ENCODE data around the gene RHNO1.

Gene RHNO1

DNA sequence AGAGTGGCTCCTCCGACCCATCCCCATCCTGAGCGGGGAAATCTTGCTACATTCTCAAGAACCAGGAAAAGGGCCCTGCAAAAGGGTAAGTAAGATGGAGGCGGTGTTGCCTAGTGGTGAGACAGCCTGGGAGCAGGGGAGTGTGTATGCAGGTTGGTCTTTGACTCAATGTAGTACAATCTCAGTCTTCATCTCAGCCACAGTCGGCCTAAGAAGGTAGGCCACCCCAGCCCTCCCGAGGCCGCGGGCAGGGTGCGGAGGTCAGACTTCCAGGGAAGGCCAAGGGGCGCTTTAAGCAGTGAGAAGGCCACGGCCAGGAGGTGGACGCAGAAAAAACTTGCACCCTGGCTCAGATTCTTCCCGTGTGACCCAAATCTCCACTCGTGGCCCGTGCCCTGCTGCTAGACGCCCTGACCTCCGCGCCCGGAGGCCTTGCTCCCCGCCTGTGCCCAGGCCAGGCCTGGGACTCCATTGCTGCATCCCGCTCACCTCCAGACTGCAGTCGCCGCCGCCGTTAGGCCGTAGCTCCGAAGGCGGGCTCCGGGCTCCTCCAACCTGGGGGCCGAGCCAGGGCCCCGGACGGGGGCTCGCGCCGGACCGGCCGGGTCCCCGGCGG lies 484 bp upstream of the RHNO1 start:
- Mint-ChIP-seq H3K4me3 (peak overlapping the region; percentile 92), H3K9me3 (no peaks in the 10 kb centered on the region), H3K4me1 (ENCODE audit: low read depth) (peaks cover 34% of the 10 kb centered on the region), H3K36me3 (ENCODE audit: low read depth) (peaks cover 53% of the 10 kb centered on the region), H3K27me3 (ENCODE audit: low read depth) (no peaks in the 10 kb centered on the region), H3K27ac (peak overlapping the region; percentile 94)
- DNase-seq (ENCODE audit: low spot score): peak; percentile 23

DNA sequence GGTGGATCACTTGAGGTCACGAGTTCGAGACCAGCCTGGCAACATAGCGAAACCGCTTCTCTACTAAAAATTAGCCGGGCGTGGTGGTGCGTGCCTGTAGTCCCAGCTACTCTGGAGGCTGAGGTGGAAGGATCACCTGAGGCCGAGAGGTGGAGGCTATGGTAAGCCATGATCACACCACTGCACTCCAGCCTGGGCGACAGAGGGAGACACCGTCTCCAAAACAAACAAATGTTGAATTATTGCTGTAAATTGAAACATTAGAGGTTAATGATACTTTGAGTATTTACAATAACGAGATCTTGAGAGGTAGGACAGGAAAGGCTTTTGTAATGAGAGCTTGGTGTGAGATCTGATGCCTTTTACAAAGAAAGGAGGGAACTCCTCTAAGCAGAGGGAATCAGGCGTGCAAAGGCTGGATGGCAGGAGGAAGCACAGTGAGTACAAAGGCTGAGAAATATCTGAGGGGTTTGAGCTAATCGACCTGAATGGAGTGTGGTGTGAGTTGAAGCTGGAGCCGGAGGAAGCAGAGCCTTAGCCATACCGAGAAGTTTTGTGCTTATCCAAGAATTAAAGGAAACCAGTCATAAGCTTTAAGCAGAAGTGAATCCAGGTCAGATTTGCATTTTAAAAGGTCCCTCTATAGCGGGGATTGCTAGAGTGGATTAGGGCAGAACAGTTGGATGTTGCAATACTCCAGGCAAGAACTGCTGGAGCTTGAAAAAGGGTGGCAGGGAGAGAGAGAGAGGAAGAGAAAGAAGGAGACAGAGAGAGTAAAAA lies 1.1 kb downstream of the RHNO1 start:
- H3K9me3 Mint-ChIP-seq: no peaks in the 10 kb centered on the region
- peaks cover 37% of the 10 kb centered on the region for H3K4me1 Mint-ChIP-seq (ENCODE audit: low read depth)
- H3K4me3 Mint-ChIP-seq: peak overlapping the region; percentile 91
- peaks cover 47% of the 10 kb centered on the region for H3K36me3 Mint-ChIP-seq (ENCODE audit: low read depth)
- H3K27me3 Mint-ChIP-seq (ENCODE audit: low read depth): no peaks in the 10 kb centered on the region
- H3K27ac Mint-ChIP-seq: peak overlapping the region; percentile 99
- DNase-seq (ENCODE audit: low spot score): no peak

DNA sequence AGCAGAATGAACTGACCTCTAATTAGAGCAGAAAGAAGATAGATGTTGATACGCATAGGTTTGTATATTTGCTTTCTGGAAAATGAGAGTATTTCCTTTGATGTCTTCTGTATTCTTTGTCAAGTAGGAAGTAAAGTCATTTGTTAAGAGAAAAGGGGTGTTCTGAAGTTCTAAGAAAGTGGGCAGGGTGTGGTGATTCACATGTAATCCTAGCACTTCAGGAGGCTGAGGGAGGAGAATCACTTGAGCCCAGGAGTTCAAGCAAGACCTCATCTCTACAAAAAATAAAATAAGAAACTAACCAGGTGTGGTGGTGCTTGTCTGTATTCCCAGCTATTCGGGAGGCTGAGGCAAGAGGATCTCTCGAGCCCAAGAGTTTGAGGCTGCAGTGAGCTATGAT lies 2.8 kb downstream of the RHNO1 start:
- DNase-seq (ENCODE audit: low spot score): no peak
- peak overlapping the region; percentile 86 for H3K27ac Mint-ChIP-seq
- H3K36me3 Mint-ChIP-seq (ENCODE audit: low read depth): peaks cover 41% of the 10 kb centered on the region
- no peaks in the 10 kb centered on the region for H3K27me3 Mint-ChIP-seq (ENCODE audit: low read depth)
- H3K4me3 Mint-ChIP-seq: peak overlapping the region; percentile 91
- no peaks in the 10 kb centered on the region for H3K9me3 Mint-ChIP-seq
- peaks cover 34% of the 10 kb centered on the region for H3K4me1 Mint-ChIP-seq (ENCODE audit: low read depth)

GRCh38 chr12:2884810-2885209 lies 7.8 kb downstream of the RHNO1 start:
- H3K4me3 Mint-ChIP-seq: no peak overlapping the region
- peaks cover 43% of the 10 kb centered on the region for H3K36me3 Mint-ChIP-seq (ENCODE audit: low read depth)
- peaks cover 16% of the 10 kb centered on the region for H3K4me1 Mint-ChIP-seq (ENCODE audit: low read depth)
- H3K27ac Mint-ChIP-seq: peak overlapping the region; percentile 52
- no peaks in the 10 kb centered on the region for H3K9me3 Mint-ChIP-seq
- no peak for DNase-seq (ENCODE audit: low spot score)
- no peaks in the 10 kb centered on the region for H3K27me3 Mint-ChIP-seq (ENCODE audit: low read depth)

DNA sequence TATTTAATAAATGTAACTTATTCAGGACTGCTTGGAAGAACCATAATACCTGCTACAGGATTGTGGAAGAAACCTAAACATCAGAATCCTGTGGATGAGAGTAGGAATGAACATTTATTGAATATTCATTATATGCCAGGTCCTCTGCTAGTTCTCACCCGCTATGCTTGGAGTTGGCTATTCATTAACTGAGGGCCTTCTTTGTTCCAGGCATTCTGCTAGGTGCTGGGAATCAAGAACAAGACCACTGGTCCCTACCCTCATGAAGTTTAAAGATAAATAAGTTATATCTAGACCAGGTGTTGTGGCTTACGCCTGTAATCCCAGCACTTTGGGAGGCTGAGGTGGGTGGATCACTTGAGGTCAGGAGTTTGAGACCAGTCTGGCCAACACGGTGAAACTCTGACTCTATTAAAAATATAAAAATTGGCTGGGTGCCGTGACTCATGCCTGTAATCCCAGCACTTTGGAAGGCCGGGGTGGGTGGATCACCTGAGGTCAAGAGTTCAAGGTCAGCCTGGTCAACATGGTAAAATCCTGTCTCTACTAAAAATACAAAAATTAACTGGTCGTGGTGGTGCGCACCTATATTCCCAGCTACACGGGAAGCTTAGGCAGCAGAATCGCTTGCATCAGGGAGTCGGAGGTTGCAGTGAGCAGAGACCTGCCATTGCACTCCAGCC lies 9.9 kb downstream of the RHNO1 start:
- no peak for DNase-seq (ENCODE audit: low spot score)
- Mint-ChIP-seq H3K4me3 (no peak overlapping the region), H3K27ac (no peak overlapping the region), H3K9me3 (no peaks in the 10 kb centered on the region), H3K36me3 (ENCODE audit: low read depth) (peaks cover 38% of the 10 kb centered on the region), H3K4me1 (ENCODE audit: low read depth) (peaks cover 22% of the 10 kb centered on the region), H3K27me3 (ENCODE audit: low read depth) (peaks cover 2% of the 10 kb centered on the region)

GRCh38 chr12:2890001-2890387 lies 13.0 kb downstream of the RHNO1 start:
- H3K36me3 Mint-ChIP-seq (ENCODE audit: low read depth): peaks cover 29% of the 10 kb centered on the region
- no peak for DNase-seq (ENCODE audit: low spot score)
- peak overlapping the region; percentile 93 for H3K4me3 Mint-ChIP-seq
- H3K27ac Mint-ChIP-seq: peak overlapping the region; percentile 95
- H3K4me1 Mint-ChIP-seq (ENCODE audit: low read depth): peaks cover 16% of the 10 kb centered on the region
- H3K27me3 Mint-ChIP-seq (ENCODE audit: low read depth): peaks cover 4% of the 10 kb centered on the region
- no peaks in the 10 kb centered on the region for H3K9me3 Mint-ChIP-seq

GRCh38 chr12:2890388-2891239 lies 13.6 kb downstream of the RHNO1 start, which contains the start of gene TULP3:
TSS of gene TULP3 (plus strand) at chr12:2890891. CDS start at chr12:2890948, 57 bp downstream.
- peaks cover 18% of the 10 kb centered on the region for H3K4me1 Mint-ChIP-seq (ENCODE audit: low read depth)
- H3K4me3 Mint-ChIP-seq: peak within 1 kb of the TSS; percentile 93
- H3K36me3 Mint-ChIP-seq (ENCODE audit: low read depth): peaks cover 27% of the 10 kb centered on the region
- no peaks in the 10 kb centered on the region for H3K9me3 Mint-ChIP-seq
- peak; percentile 96 for DNase-seq (ENCODE audit: low spot score)
- H3K27ac Mint-ChIP-seq: peak within 1 kb of the TSS; percentile 95
- H3K27me3 Mint-ChIP-seq (ENCODE audit: low read depth): peaks cover 4% of the 10 kb centered on the region

DNA sequence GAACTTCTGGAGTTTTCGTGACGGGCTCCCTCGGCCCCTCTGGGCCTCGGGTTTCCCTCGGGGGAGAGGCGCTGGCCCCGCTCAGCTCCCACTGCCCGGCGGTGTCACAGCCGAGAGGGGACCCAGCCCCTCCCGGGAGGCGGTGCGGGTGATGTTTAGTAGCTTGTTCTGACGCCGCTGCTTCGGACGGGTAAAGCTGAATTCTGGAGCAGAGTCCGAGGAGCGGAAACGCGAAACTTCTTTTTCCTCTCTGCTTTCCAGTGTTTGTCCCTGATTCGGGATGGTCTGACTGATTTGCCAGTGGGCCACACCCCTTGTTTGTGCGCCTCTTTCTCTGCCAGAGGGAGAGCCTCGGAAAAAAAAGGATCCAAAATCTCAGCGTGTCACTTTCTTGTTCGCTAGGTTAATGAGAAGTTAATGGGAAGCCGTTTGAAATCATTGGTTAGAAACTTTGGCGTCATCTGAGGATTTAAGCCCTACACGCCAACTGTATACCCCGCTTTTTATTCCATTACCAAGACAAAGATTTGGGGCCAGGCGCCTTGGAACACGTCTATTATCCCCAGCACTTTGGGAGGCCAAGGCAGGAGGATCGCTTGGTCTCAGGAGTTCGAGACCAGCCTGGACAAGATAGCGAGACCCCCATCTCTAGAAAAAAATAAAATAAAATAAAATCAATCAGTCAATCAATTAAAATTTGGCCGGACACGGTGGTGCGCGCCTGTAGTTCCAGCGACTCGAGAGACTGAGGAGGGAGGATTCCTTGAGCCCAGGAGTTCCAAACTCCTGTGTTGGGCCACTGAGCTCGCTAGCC lies 14.4 kb downstream of the RHNO1 start:
- Mint-ChIP-seq H3K27ac (no peak overlapping the region), H3K4me1 (ENCODE audit: low read depth) (peaks cover 18% of the 10 kb centered on the region)
- DNase-seq (ENCODE audit: low spot score): peak; percentile 6

DNA sequence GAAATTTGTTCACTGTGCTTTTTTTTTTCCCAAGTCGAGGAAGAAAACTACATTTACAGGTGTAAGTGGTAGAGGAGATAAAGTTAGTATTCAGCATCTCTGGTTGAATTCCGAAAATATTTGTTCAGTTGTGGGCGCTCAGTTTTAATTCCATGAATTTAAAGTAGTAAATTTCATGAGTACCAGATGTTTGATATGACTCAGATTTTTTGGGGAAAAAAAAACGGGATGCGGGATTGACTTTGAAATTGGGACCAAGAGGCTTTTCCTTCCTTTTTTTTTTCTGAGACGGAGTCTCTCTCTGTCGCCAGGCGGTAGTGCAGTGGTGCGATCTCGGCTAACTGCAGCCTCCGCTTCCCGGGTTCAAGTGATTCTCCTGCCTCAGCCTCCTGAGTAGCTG lies 15.2 kb downstream of the RHNO1 start:
- Mint-ChIP-seq H3K4me1 (ENCODE audit: low read depth) (peaks cover 18% of the 10 kb centered on the region), H3K9me3 (no peaks in the 10 kb centered on the region), H3K36me3 (ENCODE audit: low read depth) (peaks cover 21% of the 10 kb centered on the region), H3K4me3 (peak overlapping the region; percentile 38), H3K27ac (no peak overlapping the region), H3K27me3 (ENCODE audit: low read depth) (peaks cover 4% of the 10 kb centered on the region)
- DNase-seq (ENCODE audit: low spot score): no peak

More for the DNA sequence above, 14.4 kb downstream of the RHNO1 start:
- Mint-ChIP-seq H3K27me3 (ENCODE audit: low read depth) (peaks cover 4% of the 10 kb centered on the region), H3K9me3 (no peaks in the 10 kb centered on the region), H3K36me3 (ENCODE audit: low read depth) (peaks cover 21% of the 10 kb centered on the region), H3K4me3 (peak overlapping the region; percentile 93)

DNA sequence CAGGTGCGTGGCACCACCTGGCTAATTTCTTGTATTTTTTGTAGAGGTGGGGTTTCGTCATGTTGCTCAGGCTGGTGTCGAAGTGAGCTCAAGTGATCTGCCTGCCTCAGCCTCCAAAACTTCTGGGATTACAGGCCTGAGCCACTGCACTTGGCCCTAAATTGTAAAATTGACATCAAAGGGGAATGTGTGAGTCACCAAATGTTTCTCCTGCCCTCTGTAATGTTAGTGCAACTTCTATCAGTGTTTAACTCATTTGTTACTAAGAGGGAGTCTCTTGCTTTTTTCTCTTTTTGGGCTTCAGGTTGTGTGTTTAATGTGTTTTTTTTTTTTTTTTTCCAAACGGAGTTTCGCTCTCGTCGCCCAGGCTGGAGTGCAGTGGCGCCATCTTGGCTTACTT lies 16.0 kb downstream of the RHNO1 start:
- Mint-ChIP-seq H3K27ac (no peak overlapping the region), H3K27me3 (ENCODE audit: low read depth) (peaks cover 4% of the 10 kb centered on the region), H3K4me3 (peak overlapping the region; percentile 52), H3K4me1 (ENCODE audit: low read depth) (peaks cover 18% of the 10 kb centered on the region), H3K36me3 (ENCODE audit: low read depth) (peaks cover 16% of the 10 kb centered on the region), H3K9me3 (no peaks in the 10 kb centered on the region)
- DNase-seq (ENCODE audit: low spot score): no peak

DNA sequence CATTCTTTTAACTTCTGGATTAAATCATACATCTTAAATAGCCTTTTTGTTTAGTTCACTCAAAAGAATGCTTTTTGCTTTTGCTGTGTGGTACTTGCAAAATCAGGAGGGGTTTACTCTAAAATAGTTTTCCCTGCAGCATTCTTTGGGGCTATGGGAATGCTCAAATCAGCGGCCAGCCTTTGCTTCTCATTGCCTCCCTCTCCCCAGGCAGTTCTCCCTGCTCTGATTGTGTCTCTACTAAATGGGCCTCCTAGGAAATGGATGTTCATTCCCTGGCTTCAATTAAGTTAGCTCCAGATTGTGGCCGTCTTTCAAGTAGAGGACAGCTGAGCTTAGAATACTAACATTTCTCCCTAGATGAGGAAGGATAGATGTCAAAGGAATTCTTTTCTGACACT lies 18.0 kb downstream of the RHNO1 start:
- Mint-ChIP-seq H3K27ac (no peak overlapping the region), H3K9me3 (no peaks in the 10 kb centered on the region), H3K4me1 (ENCODE audit: low read depth) (peaks cover 10% of the 10 kb centered on the region), H3K36me3 (ENCODE audit: low read depth) (peaks cover 2% of the 10 kb centered on the region), H3K4me3 (no peak overlapping the region), H3K27me3 (ENCODE audit: low read depth) (peaks cover 4% of the 10 kb centered on the region)
- DNase-seq (ENCODE audit: low spot score): no peak

- Mint-ChIP-seq H3K27ac (no peak overlapping the region), H3K9me3 (no peaks in the 10 kb centered on the region), H3K36me3 (ENCODE audit: low read depth) (peaks cover 2% of the 10 kb centered on the region), H3K4me3 (no peak overlapping the region), H3K4me1 (ENCODE audit: low read depth) (peaks cover 6% of the 10 kb centered on the region), H3K27me3 (ENCODE audit: low read depth) (peaks cover 4% of the 10 kb centered on the region)
- DNase-seq (ENCODE audit: low spot score): no peak
These were observed 18.5 kb downstream of the RHNO1 start for GRCh38 chr12:2895511-2895910.

GRCh38 chr12:2897418-2897817 lies 20.4 kb downstream of the RHNO1 start:
- H3K36me3 Mint-ChIP-seq (ENCODE audit: low read depth): no peaks in the 10 kb centered on the region
- no peak for DNase-seq (ENCODE audit: low spot score)
- peaks cover 2% of the 10 kb centered on the region for H3K4me1 Mint-ChIP-seq (ENCODE audit: low read depth)
- no peaks in the 10 kb centered on the region for H3K27me3 Mint-ChIP-seq (ENCODE audit: low read depth)
- no peaks in the 10 kb centered on the region for H3K9me3 Mint-ChIP-seq
- H3K4me3 Mint-ChIP-seq: no peak overlapping the region
- H3K27ac Mint-ChIP-seq: no peak overlapping the region

Data from T-helper 2 cell treated with Interferon-gamma antibody and Interleukin-4, amounts not matched to agents 5 μg/mL and 100 μg/mL, for 36 hours (primary cell).